Hypothalamus (tissue), 51 donors: ENCODE measurements around the gene CLTRN.
A peak's percentile ranks its signal among the peaks of the same experiment; 100 is the strongest.
"Not testable (repeated sequence)": the region's sequence is repeated elsewhere in the genome, so short reads cannot be mapped to it uniquely, and the experiment has no call there.

Source experiments
- DNase-seq, 51 donors: peaks; one replicate each; lab custom pipeline; 2025; lab: John Stamatoyannopoulos, UW

The CLTRN gene, protein sequence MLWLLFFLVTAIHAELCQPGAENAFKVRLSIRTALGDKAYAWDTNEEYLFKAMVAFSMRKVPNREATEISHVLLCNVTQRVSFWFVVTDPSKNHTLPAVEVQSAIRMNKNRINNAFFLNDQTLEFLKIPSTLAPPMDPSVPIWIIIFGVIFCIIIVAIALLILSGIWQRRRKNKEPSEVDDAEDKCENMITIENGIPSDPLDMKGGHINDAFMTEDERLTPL

DNA sequence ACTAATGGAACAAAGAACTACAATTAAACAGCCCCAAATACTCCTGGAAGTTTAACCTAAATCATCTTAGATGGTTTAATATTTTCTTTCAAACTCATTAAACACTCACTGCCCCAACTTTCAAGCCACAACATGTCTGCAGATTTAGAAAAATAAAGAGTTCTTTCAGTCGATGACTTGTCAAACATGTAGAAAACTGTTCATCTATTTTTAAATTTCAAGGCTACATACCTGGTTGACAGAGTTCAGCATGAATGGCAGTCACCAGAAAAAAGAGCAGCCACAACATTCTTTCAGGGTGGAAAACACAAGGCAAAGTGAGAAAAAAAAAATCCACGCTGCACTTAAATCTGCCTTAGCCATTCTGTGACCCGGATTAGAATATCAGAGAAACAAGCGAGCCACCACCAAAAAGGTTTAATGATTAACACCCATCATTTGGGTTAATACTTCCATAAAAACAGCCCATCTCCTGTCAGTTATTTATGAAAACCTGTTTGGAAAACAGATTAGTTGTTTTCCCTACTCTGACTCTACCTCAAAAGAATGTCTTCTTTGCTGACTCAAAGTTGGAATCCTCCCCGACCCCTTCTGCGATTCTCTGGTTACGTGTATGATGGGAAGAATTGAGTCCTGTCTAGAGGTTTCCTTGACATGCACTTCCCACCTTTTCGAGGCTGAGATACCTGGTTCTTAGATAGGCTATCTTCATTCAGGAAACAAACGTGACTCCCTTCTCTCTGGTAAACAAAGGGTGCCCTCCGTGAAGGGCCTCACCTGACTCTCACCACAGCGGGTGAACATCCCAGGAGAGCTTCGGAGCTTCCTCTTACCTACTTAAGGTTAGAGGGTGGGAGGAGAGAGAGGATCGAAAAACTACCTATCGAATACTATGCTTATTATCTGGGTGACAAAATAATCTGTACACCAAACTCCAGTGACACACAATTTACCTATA lies at the start of gene CLTRN:
CLTRN (minus strand) TSS at position 319 of the 958 bp plus-strand sequence; CDS start at position 289, 30 bp downstream.
- no peak for DNase-seq

DNA sequence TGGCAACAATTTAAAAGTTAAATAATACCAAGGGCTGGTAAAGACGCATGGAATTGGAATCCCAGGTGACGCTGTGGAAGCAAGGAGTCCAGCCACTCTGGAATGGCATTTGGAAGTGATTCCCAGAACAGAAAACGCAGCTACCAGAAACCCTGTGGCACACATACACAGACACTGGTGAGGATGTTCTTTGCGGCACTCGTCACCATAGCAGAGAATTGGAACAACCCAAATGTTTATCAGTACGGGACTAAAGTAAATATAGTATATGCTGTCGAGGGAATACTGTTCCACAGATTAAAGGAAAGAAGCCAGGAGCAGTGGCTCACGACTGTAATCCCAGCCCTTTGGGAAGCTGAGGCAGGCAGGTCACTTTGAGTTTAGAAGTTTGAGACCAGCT lies 39.7 kb upstream of the CLTRN start:
- not testable (repeated sequence) for DNase-seq

DNA sequence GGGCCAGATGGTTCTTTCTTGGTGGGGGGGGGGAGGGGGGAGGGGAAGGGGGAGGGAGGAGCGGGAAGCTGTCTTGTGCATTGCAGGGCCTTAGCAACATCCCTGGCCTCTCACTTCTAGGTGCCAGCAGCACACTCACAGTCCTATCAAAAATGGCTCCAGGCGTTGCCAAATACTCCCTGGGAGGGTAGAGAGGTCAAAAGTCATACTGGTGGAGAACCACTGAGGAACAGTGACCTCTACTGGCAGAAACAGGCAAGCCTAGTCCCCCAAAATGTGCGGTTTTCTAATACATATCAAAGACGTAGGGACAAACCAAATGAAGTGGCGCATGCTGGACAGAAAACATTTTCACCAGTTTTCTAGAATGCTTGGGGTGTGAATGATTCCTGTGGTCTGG lies 39.2 kb upstream of the CLTRN start:
- DNase-seq = not testable (repeated sequence)

DNA sequence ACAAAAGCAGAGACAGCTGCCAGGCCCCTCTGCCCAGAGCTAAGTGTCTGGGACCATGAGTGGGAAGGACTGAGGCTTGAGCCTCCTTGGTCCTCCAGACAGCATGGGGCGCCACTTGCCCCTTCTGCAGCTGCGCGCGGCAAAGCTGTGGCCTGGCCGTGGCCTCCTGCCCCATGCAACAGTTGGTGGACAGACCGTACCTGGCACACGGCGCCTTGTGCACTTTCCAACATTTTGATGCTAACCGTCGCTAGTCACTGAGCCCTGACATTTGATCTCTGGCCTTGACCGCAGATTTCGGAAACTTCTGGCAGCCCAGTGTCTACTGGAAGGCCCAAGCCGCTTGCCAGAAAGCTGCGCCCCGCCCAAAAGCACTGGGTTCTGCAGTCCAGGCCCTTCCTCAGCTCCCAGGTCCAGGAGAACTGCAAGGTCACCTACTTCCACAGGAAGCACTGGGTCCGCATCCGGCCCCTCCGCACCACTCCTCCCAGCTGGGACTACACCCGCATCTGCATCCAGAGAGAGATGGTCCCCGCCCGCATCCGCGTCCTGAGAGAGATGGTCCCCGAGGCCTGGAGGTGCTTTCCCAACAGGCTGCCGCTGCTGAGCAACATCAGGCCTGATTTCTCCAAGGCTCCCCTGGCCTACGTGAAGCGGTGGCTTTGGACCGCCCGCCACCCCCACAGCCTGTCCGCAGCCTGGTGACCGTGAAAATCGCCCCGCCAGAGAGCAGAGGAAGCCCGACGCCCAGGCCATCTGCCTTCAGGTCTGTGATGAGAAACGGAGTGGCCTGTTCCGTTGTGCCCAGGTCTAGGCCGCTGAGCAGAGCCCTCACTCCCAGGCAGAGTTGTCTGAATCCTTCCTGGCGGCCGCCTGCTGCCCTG lies 38.1 kb upstream of the CLTRN start:
- no peak for DNase-seq

DNA sequence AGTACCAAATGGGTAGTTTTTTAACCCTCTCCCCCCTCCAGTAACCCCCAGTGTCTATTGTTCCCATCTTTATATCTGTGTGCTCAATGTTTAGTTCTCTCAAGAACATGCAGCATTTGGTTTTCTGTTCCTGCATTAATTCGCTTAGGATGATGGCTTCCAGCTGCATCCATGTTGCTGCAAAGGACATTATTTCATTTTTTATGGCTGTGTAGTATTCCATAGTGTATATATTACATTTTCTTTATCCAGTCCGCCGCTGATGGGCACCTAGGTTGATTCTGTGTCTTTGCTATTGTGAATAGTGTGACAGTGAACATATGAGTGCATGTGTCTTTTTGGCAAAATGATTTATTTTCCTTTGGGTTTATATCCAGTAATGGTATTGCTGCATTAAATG lies 31.9 kb upstream of the CLTRN start:
- no peak for DNase-seq

DNA sequence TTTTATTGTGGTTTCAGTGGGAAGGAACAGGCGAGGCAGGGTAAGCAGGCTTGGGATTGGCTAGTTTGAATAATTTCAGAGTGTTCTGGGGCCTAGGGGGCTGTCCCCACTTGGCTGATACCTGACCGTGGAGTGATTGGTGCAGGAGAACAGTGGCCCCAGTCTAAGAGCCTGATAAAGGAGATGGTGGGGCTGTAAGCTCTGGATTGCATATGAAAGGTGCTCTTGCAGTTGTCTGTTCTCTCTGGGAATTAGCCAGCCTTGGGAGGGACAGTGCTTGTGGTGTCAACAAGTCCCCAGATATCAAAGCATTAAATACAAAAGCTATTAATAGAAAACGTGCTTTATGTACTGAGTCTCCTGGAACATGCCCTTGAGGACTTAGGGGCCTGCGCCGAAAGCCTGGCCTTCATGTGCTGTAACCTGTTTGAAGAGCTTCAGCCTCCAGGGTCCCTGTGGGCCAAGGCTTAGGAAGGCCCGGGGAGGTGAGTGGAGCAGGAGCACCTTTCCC lies 30.4 kb upstream of the CLTRN start:
- DNase-seq = no peak

DNA sequence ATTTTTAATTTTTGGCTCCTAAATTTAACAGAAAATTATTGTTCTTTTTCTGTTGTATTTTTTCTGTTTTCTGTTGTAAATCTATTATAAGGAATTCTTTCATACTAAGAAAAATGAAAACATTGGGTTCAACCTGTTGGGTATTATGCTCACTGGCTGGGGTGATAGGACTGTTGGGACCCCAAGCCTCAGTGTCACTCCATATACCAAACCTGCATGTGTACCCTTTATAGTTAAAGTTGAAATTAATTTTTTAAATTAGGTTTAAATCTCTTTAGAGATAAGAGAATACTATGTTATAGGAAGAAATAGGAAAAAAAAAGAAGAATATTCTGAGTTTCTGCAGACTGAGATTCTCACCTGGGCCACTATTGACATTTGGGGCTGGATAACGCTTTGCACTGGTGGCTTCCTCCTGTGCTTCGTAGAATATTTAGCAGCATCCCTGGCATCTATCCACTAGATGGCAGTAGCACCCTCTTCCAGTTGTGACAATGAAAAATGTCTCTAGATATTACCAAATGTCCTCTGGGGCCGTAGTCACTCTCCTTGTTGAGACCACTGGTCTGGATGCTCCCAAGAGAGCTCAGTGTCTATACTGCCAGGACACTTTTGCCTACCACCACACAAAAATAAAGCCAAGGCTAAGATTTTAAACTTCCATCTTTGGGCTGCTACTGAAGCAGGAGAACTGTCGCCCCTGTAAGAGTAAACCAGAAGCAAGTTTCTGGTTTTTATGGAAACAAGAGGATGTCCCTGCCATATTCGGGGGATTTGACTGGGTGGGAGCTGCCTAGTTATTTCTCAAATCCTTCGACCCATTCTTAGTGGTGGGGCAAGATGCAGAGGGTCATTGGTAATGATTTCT lies 22.4 kb upstream of the CLTRN start:
- peak in 24 of 51 donors; percentile 0 to 45 (median 10) for DNase-seq

DNA sequence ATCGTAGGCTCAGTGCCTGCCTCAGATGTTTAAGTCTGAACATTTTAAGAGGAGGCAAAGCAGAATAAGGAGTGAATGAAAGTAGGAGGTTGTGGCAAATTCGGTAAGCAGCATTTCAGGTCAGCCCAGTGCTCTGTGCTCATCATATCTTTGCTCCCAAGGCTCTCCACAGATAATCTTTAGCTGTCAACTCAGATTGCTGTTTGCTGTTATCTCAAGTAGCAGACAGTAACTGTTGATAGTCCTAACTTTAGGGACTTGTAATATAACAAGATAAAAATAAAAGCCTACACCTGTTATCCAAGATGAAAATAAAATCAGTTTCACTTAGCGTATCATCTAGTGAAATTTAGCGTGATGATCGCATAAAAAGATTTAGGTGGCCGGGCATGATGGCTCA lies 18.6 kb upstream of the CLTRN start:
- no peak for DNase-seq

DNA sequence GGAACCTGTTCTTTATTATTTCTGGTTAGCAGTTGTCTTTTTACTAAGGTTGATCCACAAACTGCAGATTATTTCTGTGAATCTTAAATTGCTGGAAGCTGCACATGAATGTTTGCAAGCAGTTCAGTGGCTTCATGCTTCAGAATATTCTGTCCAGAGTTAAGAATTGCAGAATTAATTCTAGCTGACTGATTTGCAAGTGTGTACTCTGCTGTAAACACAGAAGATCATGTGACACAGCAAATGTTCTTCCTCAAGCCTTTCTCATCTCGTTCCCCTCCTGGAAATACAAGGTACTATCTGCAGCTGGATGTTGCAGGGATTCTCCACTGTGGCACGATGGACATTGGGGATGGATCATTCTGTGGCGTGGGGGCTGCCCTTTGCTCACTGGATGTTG lies 16.8 kb upstream of the CLTRN start:
- DNase-seq = no peak

DNA sequence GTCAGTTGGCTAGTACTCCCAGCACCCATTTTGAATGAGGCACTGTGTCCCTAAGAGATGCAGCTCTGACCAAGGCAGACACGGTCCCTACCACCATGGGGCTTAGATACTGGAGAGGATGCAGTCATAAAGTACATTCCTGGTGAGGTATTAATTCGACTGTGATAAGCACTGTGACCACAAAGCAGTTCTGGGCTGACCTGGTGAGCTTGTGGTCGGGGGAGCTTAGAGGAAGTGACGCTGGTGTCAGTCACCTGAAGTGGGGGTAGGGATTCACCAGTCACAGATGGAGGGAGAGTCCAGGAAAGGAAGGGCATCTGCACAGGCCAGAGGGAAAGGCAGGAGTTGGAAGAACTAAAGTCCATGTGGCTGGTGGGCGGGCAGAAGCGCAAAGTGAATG lies 15.8 kb upstream of the CLTRN start:
- DNase-seq = no peak

DNA sequence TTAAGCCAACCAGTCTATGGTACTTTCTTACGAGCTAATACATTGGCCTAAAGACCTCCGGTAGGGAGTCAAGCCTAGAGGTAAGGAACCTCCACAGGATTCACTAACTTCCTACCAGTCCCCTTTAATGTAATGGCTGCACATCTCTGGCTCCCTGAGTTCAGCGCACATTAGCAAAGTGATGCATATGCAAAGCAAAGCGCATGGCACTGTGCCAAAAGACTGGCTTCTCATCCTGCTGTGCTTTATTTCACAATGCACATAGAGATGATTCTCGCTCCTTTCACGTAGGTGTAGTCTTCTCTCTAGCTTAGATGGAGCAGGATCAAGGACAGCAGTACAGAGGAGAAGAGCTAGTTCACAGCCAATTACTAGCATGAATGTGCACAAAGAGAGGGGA lies 14.6 kb upstream of the CLTRN start:
- peak in 5 of 51 donors; percentile 0 to 12 (median 0) for DNase-seq

DNA sequence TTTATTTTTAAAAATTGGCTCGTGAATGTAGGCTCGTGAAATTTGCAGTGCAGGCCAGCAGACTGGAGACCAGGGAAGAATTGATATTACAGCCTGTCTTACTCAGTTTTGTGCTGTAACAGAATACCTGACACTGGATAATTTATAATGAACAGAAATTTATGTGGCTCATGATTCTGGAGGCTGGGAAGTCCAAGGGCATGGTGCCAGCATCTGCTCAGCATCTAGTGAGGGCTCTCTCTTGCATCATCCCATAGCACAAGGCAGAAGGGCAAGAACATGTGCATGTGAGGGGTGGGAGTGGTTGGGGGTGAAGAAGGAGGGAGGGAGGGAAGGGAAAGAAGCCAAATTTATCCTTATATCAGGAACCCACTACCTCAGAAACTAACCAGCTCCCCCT lies 13.7 kb upstream of the CLTRN start:
- no peak for DNase-seq

DNA sequence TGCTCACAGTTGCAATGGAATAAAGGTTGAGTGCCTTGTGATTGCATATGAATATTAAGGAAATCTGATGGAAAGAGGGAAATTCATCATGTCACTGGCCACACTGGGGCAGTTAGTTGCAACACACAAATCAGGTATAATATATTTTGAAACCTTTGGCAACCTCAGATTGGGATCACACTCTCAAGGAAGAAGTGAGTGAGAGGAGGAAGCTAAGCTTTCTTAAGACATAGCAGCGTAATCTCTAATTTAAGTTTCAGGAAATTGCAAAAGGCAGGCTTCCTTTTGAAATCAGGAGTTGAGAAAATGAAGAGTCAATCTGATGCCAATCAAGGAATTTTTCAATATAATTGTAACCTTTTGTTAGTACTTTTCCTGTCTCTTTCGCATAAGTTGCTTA lies 12.3 kb upstream of the CLTRN start:
- DNase-seq = no peak

DNA sequence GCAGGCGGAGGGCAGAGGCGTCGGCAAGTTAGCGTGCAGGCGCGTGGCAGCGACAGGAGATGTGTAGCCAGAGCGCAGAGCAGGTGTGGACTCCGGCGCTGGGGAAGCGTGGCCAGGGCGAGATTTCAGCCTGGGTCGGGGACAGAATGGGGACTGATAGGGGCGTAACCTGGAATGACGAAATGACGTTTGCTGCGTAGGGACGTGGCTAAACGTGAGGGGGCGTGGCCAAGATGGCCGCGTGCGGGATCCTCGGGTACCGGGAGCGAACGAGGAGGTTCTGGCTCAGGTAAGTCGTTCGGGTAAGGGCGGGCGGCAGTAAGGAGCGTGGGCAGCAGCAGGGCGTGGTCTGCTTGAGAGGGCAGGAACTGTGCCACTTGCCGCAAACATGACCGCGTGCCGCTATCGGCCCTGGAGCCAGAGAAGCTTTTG lies 10.9 kb upstream of the CLTRN start:
- DNase-seq = peak in 47 of 51 donors; percentile 32 to 98 (median 85)

DNA sequence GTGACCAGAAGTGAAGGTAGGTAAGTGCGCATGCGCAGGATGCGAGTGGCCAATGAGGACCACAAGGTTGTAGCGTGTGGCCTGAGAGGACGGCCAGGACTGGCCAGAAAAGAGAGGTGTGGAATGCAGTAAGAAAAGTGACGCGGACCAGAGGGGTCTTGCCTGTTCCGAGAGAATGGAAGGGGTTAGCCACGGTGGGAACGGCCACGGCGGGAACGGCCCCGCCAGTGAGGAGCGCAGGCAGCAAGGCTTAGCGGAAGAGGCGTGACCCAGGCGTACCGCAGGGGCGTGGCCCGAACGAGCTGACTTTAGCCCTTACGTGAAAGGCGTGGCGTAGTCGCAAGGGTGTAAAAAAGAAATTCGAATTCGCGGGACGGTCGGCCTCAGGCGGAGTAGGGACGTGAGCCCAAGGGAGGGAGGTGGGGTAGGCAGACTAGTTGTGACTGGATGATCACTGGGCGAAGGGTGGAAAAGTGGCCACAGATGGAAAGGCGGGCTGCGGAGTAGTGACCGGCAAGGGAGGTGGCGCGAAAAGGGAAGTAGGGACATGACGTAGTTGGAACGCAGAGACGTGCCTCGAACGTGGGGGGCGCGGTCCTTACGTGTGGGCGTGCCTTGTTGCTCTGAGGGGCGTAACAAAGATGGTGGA lies 10.4 kb upstream of the CLTRN start:
- peak; percentile 45 to 98 (median 87) for DNase-seq

DNA sequence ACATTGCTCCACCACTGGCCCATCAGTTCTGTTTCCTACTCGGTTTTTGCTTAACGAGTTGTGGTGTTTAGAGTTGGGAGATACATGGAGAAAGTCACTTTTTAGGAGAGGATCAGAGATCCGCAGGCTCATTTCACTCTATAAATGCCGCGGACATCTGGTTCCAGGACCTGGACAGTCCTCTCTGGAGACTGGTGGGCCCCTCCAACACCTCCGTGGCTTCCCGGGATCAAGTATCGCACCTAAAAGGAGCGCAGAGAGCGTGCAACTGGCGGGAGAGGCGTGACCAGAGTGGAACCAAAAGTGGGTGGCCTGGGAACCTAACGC lies 9.9 kb upstream of the CLTRN start:
- no peak for DNase-seq

DNA sequence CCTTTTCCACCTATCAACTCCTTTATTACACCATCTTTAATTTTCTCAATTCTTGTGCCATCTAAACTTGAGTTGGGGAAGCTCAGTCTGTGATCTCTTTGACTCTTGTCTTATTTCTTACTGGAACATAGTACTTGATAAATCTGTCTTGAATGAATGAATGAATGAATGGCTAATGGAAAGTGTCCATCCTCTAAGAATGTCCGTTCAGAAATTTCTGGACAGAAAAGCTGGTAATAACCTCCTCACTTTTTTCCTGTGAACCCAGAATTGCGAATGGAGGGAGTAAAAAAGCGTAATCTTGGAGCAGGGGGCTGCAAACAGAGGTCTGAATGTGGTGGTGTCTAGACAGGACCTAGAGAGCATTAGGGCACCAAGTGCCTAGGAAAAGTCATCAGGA lies 9.4 kb upstream of the CLTRN start:
- DNase-seq = no peak

DNA sequence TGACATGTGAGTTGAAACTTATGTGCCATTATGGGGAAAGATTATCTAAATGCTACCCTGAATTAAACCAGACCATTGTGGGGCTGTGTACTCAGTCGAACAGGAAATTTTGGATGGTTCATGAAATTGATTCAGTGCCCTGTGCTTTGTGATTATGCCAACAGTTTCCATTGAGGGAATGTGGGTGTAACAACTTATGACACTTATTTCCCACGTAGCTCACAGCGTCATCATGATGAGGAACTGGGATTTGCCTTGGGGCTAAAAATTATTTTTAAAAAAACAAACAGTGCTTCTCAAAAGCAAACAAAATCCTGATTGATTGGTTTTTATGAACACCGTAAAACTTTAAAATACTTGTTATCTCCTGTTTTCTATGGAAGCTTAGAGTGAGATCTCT lies 8.3 kb upstream of the CLTRN start:
- no peak for DNase-seq

DNA sequence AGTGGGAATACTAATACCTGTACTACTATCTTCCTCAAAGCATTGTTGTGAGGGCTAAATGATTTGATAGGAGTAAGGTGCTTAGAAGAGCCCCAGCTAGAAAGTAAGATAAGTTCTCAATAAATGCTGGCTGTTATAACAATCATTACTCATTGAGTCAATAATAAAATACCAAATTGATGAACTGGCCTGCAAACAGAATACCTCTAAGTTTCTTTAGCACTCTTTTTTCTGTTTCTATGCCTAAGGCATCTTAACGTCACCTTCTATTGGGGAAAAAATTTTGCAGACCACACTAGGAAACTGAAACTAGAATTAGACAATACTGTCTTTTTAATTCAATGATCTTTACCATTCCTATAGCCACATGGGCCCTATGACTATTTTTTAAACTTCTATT lies 1.2 kb downstream of the CLTRN start:
- no peak for DNase-seq
